ENCODE results near the gene TMEM123. TPM values are rescaled to one million over a fixed set of nuclear protein-coding genes. Genes with fewer than 3 reads are reported as not detected.
"Not testable (repeated sequence)": the region's sequence is repeated elsewhere in the genome, so short reads cannot be mapped to it uniquely, and the experiment has no call there.

The TMEM123 gene
- total RNA-seq, 1 donor from 2014 or later: 178 TPM

- DNase-seq (ENCODE audit: low read depth, low spot score): peak; percentile 11
These were observed 2.7 kb downstream of the TMEM123 start for GRCh38 chr11:102449651-102450570.

- no peak for DNase-seq (ENCODE audit: low read depth, low spot score)
These were observed 3.7 kb downstream of the TMEM123 start for GRCh38 chr11:102448869-102449224.

GRCh38 chr11:102447941-102448868, 4.4 kb downstream of the TMEM123 start:
- DNase-seq (ENCODE audit: low read depth, low spot score): no peak

- DNase-seq (ENCODE audit: low read depth, low spot score): no peak
These were observed 5.4 kb downstream of the TMEM123 start for GRCh38 chr11:102447193-102447592.

GRCh38 chr11:102446606-102447005, 6.0 kb downstream of the TMEM123 start:
- DNase-seq (ENCODE audit: low read depth, low spot score): peak; percentile 73

GRCh38 chr11:102444693-102445092, 7.9 kb downstream of the TMEM123 start:
- DNase-seq (ENCODE audit: low read depth, low spot score): not testable (repeated sequence)

GRCh38 chr11:102444142-102444541, 8.4 kb downstream of the TMEM123 start:
- DNase-seq (ENCODE audit: low read depth, low spot score): not testable (repeated sequence)

GRCh38 chr11:102439063-102439363, 13.6 kb downstream of the TMEM123 start:
- not testable (repeated sequence) for DNase-seq (ENCODE audit: low read depth, low spot score)

- no peak for DNase-seq (ENCODE audit: low read depth, low spot score)
These were observed 14.1 kb downstream of the TMEM123 start for GRCh38 chr11:102438311-102439062.

GRCh38 chr11:102437727-102438126, 14.8 kb downstream of the TMEM123 start:
- DNase-seq (ENCODE audit: low read depth, low spot score): no peak

- no peak for DNase-seq (ENCODE audit: low read depth, low spot score)
These were observed 15.6 kb downstream of the TMEM123 start for GRCh38 chr11:102436976-102437375.

GRCh38 chr11:102436561-102436960, 16.0 kb downstream of the TMEM123 start:
- no peak for DNase-seq (ENCODE audit: low read depth, low spot score)

- no peak for DNase-seq (ENCODE audit: low read depth, low spot score)
These were observed 16.9 kb downstream of the TMEM123 start for GRCh38 chr11:102435688-102436087.

GRCh38 chr11:102433571-102433970, 19.0 kb downstream of the TMEM123 start:
- not testable (repeated sequence) for DNase-seq (ENCODE audit: low read depth, low spot score)

- DNase-seq (ENCODE audit: low read depth, low spot score): not testable (repeated sequence)
These were observed 20.0 kb downstream of the TMEM123 start for GRCh38 chr11:102432560-102432959.

GRCh38 chr11:102431404-102431803, 21.2 kb downstream of the TMEM123 start:
- no peak for DNase-seq (ENCODE audit: low read depth, low spot score)

- DNase-seq (ENCODE audit: low read depth, low spot score): no peak
These were observed 22.3 kb downstream of the TMEM123 start for GRCh38 chr11:102430158-102430836.

- DNase-seq (ENCODE audit: low read depth, low spot score): no peak
These were observed 22.9 kb downstream of the TMEM123 start for GRCh38 chr11:102429691-102430090.

- DNase-seq (ENCODE audit: low read depth, low spot score): no peak
These were observed 23.3 kb downstream of the TMEM123 start for GRCh38 chr11:102429226-102429625.

- no peak for DNase-seq (ENCODE audit: low read depth, low spot score)
These were observed 23.9 kb downstream of the TMEM123 start for GRCh38 chr11:102428696-102429095.

GRCh38 chr11:102427068-102427467, 25.5 kb downstream of the TMEM123 start:
- no peak for DNase-seq (ENCODE audit: low read depth, low spot score)

Measured in pulmonary artery endothelial cell (primary cell).